GM13977 (cell line): ENCODE data around the gene ALB.

Experiments
- DNase-seq: peaks from one replicate; pipeline ENCODE4 v3.0.0; 2012; ENCODE audit warnings: low spot score
- CTCF ChIP-seq: IDR thresholded peaks from 2 replicates; pipeline ENCODE4 v1.5.1; 2012; ENCODE audit warnings: mild to moderate bottlenecking, control low read depth; ENCODE audit not compliant: insufficient read depth; ENCODE audit errors: extremely low read depth, missing control alignments
- in situ Hi-C: fragments of 300-500 bp; cut with MboI; formaldehyde crosslinking; loops from one replicate; pipeline ENCODE4 v1.12.0; 2022; ENCODE audit warnings: low sequenced_read_pairs, low pct_unique_long_range_greater_than_20kb, mixed read lengths, inconsistent platforms; ENCODE audit not compliant: unreplicated experiment

ALB gene

DNA sequence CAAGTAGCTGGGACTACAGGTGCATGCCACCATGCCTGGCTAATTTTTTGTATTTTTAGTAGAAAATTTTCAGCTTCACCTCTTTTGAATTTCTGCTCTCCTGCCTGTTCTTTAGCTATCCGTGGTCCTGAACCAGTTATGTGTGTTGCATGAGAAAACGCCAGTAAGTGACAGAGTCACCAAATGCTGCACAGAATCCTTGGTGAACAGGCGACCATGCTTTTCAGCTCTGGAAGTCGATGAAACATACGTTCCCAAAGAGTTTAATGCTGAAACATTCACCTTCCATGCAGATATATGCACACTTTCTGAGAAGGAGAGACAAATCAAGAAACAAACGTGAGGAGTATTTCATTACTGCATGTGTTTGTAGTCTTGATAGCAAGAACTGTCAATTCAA, 13.9 kb downstream of the ALB start:
- no peak for DNase-seq
- in situ Hi-C loops: no loop called here
- no peak for TF ChIP-seq CTCF

DNA sequence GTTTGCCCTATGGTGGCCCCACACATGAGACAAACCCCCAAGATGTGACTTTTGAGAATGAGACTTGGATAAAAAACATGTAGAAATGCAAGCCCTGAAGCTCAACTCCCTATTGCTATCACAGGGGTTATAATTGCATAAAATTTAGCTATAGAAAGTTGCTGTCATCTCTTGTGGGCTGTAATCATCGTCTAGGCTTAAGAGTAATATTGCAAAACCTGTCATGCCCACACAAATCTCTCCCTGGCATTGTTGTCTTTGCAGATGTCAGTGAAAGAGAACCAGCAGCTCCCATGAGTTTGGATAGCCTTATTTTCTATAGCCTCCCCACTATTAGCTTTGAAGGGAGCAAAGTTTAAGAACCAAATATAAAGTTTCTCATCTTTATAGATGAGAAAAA, 14.6 kb downstream of the ALB start:
- in situ Hi-C loops: no loop called here
- DNase-seq: no peak
- TF ChIP-seq CTCF: no peak

DNA sequence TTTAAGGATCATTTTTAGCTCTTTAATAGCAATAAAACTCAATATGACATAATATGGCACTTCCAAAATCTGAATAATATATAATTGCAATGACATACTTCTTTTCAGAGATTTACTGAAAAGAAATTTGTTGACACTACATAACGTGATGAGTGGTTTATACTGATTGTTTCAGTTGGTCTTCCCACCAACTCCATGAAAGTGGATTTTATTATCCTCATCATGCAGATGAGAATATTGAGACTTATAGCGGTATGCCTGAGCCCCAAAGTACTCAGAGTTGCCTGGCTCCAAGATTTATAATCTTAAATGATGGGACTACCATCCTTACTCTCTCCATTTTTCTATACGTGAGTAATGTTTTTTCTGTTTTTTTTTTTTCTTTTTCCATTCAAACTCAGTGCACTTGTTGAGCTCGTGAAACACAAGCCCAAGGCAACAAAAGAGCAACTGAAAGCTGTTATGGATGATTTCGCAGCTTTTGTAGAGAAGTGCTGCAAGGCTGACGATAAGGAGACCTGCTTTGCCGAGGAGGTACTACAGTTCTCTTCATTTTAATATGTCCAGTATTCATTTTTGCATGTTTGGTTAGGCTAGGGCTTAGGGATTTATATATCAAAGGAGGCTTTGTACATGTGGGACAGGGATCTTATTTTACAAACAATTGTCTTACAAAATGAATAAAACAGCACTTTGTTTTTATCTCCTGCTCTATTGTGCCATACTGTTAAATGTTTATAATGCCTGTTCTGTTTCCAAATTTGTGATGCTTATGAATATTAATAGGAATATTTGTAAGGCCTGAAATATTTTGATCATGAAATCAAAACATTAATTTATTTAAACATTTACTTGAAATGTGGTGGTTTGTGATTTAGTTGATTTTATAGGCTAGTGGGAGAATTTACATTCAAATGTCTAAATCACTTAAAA, 15.3 kb downstream of the ALB start:
- no peak for TF ChIP-seq CTCF
- in situ Hi-C loops: no loop called here

DNA sequence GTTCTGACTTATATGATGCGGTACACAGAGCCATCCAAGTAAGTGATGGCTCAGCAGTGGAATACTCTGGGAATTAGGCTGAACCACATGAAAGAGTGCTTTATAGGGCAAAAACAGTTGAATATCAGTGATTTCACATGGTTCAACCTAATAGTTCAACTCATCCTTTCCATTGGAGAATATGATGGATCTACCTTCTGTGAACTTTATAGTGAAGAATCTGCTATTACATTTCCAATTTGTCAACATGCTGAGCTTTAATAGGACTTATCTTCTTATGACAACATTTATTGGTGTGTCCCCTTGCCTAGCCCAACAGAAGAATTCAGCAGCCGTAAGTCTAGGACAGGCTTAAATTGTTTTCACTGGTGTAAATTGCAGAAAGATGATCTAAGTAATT, 16.5 kb downstream of the ALB start:
- no peak for DNase-seq
- TF ChIP-seq CTCF: no peak
- in situ Hi-C loops: no loop called here

More for the DNA sequence above, 15.3 kb downstream of the ALB start:
- DNase-seq: no peak

GRCh38 chr4:73421708-73422457, 17.8 kb downstream of the ALB start:
- no peak for DNase-seq
- no peak for TF ChIP-seq CTCF
- in situ Hi-C loops: no loop called here

GRCh38 chr4:73422458-73422752, 18.3 kb downstream of the ALB start:
- no peak for DNase-seq
- in situ Hi-C loops: no loop called here
- no peak for TF ChIP-seq CTCF
